NCI-H2107 treated with DMSO at 0.1 percent for 48 hours (cell line): ENCODE data around the gene TRPC6.
"Not testable (repeated sequence)": the region's sequence is repeated elsewhere in the genome, so short reads cannot be mapped to it uniquely, and the experiment has no call there.

Experiments
- DNase-seq: peaks from one replicate; lab custom pipeline; 2025; ENCODE audit not compliant: unreplicated experiment; lab: John Stamatoyannopoulos, UW

Gene TRPC6

GRCh38 chr11:101523193-101523592 is 60.6 kb downstream of the TRPC6 start:
- DNase-seq: no peak

GRCh38 chr11:101521821-101522220 is 62.0 kb downstream of the TRPC6 start:
- no peak for DNase-seq

GRCh38 chr11:101516546-101516945 is 67.3 kb downstream of the TRPC6 start:
- no peak for DNase-seq

GRCh38 chr11:101511065-101511464 is 72.7 kb downstream of the TRPC6 start:
- no peak for DNase-seq

- no peak for DNase-seq
Measured at GRCh38 chr11:101510591-101510990, 73.2 kb downstream of the TRPC6 start.

GRCh38 chr11:101509922-101510321 is 73.9 kb downstream of the TRPC6 start:
- DNase-seq: no peak

- DNase-seq: no peak
Measured at GRCh38 chr11:101508370-101508769, 75.4 kb downstream of the TRPC6 start.

- no peak for DNase-seq
Measured at GRCh38 chr11:101498891-101499290, 84.9 kb downstream of the TRPC6 start.

- DNase-seq: no peak
Measured at GRCh38 chr11:101497291-101497690, 86.5 kb downstream of the TRPC6 start.

GRCh38 chr11:101487775-101488174 is 96.0 kb downstream of the TRPC6 start:
- DNase-seq: no peak

GRCh38 chr11:101482556-101483124 is 101.2 kb downstream of the TRPC6 start:
- no peak for DNase-seq

- DNase-seq: no peak
Measured at GRCh38 chr11:101478587-101479369, 105.0 kb downstream of the TRPC6 start.

- no peak for DNase-seq
Measured at GRCh38 chr11:101477926-101478325, 105.9 kb downstream of the TRPC6 start.

- DNase-seq: no peak
Measured at GRCh38 chr11:101476191-101476590, 107.6 kb downstream of the TRPC6 start.

GRCh38 chr11:101475699-101476098 is 108.1 kb downstream of the TRPC6 start:
- DNase-seq: no peak

- no peak for DNase-seq
Measured at GRCh38 chr11:101474666-101475065, 109.1 kb downstream of the TRPC6 start.

- DNase-seq: no peak
Measured at GRCh38 chr11:101470881-101471520, 112.8 kb downstream of the TRPC6 start.

GRCh38 chr11:101470419-101470818 is 113.4 kb downstream of the TRPC6 start:
- DNase-seq: no peak

GRCh38 chr11:101466352-101466751 is 117.5 kb downstream of the TRPC6 start:
- no peak for DNase-seq

- not testable (repeated sequence) for DNase-seq
Measured at GRCh38 chr11:101464388-101464787, 119.4 kb downstream of the TRPC6 start.

- no peak for DNase-seq
Measured at GRCh38 chr11:101459020-101459419, 124.8 kb downstream of the TRPC6 start.

- no peak for DNase-seq
Measured at GRCh38 chr11:101458161-101458560, 125.6 kb downstream of the TRPC6 start.
